Measurements from ENCODE around the gene ANKRD11.
"Not testable (repeated sequence)": the region's sequence is repeated elsewhere in the genome, so short reads cannot be mapped to it uniquely, and the experiment has no call there.

The ANKRD11 gene

DNA sequence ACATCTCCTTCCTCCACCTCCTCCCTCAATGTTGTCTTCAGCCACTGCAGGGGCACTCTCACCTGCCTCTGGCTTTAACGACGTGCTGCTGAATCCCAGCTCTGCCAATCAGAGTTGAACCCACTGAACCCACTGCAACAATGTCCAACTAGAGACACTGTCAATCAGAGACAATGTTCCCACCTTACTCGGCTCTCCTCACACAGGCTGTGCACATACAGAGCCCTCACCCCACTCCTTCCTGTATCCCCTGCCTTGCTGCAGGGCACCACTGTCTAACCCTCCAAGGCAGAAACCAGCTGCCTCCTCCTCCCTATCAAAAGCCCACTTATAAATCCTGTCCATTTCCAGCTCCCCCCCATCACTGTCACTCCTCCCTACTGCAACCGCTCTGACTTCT, 58.7 kb downstream of the ANKRD11 start:
- DNase-seq (ENCODE audit: low read depth in 2 of 2), result no peak

DNA sequence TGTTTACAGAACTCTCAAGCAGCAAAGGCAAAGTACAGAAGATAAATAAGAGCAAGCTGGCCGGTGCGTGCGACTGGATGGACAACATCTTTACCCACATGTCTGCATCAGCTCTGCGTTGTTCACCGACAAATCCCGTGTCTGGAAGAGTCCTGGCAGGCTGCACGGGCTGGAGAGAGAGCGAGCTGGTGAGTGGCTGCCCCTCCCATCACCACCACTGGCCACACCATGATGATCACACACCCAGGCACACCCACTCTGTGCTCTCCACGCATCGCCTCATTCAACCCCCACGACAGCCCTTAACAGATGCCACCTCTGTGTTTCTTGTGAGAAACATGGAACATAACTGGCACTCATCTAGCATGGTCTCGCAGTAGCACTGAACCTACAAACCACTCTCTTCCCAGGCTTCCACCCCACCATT, 59.2 kb downstream of the ANKRD11 start:
- DNase-seq (ENCODE audit: low read depth in 2 of 2), result no peak

DNA sequence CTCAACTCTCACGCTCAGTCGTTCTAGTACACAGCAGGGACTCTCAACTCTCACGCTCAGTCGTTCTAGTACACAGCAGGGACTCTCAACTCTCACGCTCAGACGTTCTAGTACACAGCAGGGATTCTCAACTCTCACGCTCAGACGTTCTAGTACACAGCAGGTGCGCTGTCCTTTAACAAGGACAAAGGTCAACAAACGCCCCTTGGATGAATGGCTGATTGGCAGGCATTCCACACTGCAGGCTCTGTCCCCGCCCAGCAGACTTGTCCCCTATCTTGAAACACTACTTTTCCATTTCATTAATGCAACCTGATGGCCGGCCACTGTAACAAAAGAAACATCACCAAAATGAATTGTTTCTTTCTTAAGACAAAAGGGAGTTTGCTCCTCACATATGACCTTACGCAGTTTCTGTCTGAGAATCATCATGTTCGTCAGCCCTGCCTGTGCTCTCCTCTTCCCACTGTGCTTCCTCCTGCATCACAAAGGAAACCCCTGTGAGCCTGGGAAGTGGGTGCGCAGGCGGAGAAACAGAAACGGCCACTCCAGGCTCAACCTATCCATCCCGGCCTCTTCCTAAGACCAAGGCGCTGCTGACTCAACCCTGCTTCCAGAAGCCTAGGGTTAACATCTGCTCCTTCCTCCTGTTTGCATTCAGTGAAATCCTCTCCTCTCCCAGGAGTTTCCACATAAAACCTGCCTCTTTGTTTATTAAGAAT, 59.8 kb downstream of the ANKRD11 start:
- DNase-seq (ENCODE audit: low read depth in 2 of 2), result no peak

DNA sequence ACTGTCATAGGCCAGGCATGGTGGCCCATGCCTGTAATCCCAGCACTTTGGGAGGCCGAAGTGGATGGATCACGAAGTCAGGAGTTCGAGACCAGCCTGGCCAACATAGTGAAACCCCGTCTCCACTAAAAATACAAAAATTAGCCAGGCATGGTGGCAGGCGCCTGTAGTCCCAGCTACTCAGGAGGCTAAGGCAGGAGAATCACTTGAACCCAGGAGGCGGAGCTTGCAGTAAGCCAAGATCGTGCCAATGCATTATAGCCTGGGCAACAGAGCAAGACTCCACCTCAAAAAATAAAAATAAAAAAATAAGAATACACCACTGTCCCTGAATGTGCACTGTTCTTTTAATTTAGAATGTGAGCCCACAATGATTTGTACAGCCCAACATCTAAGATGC, 61.8 kb downstream of the ANKRD11 start:
- not testable (repeated sequence) for DNase-seq (ENCODE audit: low read depth in 2 of 2)

DNA sequence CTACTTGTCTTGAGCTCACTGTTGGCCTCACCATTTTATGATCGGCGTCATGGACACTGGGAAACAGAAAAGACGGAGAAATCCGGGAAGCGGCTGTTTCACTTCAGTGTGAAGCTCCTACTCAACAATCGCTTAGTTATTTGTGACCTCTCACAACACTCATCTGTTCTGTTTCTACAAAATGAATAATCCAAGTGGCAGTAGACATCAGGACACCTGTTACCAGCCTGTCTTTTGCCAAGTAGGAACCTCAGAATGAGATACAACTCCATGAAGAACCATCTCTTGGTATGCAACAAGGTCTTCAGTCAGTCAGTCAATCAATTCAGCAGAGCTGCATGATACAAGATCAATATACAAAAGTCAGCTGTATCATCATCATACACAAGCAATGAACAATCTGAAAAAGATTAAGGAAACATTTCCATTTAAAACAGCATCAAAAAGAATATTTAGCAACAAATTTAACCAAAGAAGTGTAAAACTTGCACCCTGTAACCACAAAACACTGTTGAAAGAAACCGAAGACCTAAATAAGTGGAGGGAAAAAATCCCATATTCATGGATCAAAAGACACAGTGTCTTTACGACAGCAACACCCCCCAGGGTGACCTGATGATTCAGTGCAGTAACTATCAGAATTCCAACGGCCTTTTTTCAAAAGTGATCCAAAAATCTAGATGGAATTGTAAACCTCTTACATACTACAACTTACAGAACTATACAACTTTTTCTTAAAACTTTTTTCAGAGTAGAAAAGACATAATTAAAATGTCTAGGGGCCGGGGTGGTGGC, 63.4 kb downstream of the ANKRD11 start:
- DNase-seq (ENCODE audit: low read depth in 2 of 2), result no peak

GRCh38 chr16:89425523-89425922, 64.8 kb downstream of the ANKRD11 start:
- DNase-seq (ENCODE audit: low read depth in 2 of 2), result no peak

GRCh38 chr16:89423681-89424260, 66.6 kb downstream of the ANKRD11 start:
- no peak for DNase-seq (ENCODE audit: low read depth in 2 of 2)

- DNase-seq (ENCODE audit: low read depth in 2 of 2), result peak in 1 of 2 donors; percentile 46
Measured at GRCh38 chr16:89422905-89423630, 67.3 kb downstream of the ANKRD11 start.

GRCh38 chr16:89422527-89422904, 67.8 kb downstream of the ANKRD11 start:
- DNase-seq (ENCODE audit: low read depth in 2 of 2), result no peak

- not testable (repeated sequence) for DNase-seq (ENCODE audit: low read depth in 2 of 2)
Measured at GRCh38 chr16:89421300-89421699, 69.1 kb downstream of the ANKRD11 start.

DNA sequence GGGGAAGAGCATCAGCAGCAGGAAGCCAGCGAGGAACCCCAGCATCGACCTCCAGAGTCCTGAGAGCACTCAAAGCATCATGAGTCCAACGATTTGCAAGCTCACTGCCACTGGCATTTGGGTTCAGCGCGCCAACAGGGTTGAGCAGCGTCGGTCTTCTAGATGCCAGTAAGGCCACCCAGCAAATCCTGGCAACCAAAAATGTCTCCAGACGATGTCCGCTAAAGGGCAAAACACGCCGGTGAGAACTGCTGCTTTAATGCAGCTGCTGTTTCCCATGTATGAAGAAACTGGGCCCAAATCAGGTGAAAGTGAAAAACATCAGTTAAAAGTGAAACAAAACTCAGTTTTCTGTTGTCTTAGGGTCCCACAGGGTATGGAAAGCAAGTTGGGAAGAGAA, 70.2 kb downstream of the ANKRD11 start:
- DNase-seq (ENCODE audit: low read depth in 2 of 2), result no peak

- no peak for DNase-seq (ENCODE audit: low read depth in 2 of 2)
Measured at GRCh38 chr16:89418352-89418751, 72.0 kb downstream of the ANKRD11 start.

DNA sequence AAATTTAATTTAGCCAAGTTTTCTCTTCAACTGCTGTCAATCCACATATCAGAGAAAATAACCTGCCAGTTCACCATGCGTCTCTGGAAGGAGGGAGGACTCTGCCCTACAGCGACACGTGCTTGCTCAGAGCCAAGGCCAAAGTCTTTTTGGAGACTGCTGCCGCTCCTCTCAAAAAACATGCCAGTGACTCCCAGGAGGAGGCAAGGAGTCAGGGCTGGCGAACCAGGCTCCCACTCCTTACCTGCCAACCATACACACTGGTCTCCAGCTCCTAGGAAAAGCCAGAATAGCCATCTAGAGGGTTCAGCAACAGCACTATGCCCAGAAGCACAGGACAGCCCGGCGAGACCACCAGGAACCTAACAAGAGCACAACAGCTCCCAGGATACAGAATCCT, 73.0 kb downstream of the ANKRD11 start:
- no peak for DNase-seq (ENCODE audit: low read depth in 2 of 2)

DNA sequence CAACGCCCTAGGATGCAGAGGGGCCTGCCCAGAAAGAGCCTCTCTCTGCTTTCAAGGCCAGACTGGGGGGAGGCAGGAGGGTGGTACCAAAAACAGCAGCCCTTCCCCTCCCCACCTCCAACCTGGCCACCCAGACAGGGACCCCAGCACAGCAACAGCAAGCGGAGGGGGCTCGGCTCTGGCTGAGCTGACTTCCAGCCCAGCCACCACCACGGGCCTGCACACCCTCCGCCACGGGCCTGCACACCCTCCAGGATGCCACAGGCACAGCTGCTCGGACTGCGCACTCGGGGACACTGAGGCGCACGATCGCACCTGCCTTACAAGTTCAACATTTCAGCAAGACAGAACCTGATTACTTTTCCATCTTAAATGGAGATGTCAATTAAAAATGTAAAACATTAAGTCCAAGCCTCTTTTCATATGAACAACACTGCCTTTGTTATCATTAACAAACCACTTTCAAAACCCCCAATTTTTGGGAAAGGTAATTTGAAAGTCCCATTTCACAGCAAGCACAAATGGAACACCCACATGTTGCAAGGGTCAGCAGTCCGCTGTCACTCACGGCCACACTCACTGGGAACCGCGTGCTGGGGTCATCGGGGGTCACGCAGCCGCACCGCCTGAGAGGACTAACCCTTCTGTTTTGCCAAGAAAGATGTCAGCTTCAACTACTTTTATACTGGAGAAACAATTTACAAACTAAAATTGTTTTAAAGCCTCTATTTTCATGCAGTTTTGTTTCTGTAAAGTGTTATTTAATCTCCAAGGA, 76.4 kb downstream of the ANKRD11 start:
- no peak for DNase-seq (ENCODE audit: low read depth in 2 of 2)

GRCh38 chr16:89412811-89413210, 77.5 kb downstream of the ANKRD11 start:
- no peak for DNase-seq (ENCODE audit: low read depth in 2 of 2)

- DNase-seq (ENCODE audit: low read depth in 2 of 2), result no peak
Measured at GRCh38 chr16:89411335-89411850, 79.0 kb downstream of the ANKRD11 start.

DNA sequence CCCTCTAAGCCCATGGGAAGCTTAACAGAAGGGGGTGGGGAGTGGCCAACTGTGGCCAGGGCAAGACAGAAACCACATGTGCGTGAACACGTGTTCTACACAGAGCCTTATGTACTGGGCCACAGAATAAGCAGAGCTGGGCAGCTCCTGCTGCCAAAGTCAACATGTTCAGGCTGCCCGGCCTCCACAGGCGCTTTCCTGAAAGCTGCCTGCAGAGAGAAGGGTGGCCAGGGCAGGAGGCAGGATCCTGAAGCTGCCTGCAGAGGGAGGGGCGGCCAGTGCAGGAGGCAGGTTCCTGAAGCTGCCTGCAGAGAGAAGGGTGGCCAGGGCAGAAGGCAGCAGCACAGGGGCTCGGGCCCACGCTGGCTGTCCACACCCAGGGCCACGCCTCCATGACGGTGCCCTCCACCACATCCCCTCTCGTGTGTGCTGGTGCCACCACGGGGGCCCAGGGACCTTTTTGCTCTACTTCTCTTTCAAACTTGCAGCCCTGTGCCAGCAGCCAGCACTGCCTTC, 79.5 kb downstream of the ANKRD11 start:
- no peak for DNase-seq (ENCODE audit: low read depth in 2 of 2)

DNA sequence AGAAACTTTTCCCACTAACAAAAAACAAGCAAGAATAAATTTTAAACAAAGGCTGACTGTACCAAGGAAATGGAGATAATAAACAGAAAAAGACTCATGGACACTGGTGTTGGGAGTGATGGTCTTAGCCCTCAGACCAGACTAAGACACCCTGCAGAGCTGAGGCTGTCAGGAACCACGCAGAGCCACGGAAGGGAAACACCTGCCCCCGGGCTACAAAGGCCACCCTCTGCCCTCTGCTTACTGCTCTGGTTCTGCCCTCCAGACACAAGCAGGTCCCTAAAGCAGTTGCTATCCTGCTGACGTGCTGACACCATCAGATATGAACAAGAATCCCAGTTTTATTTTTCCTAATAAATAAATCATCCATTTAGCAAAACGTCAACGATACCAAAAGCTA, 80.0 kb downstream of the ANKRD11 start:
- DNase-seq (ENCODE audit: low read depth in 2 of 2), result no peak

- peak; percentile 15 to 22 for DNase-seq (ENCODE audit: low read depth in 2 of 2)
Measured at GRCh38 chr16:89409161-89409711, 81.1 kb downstream of the ANKRD11 start.

- no peak for DNase-seq (ENCODE audit: low read depth in 2 of 2)
Measured at GRCh38 chr16:89408315-89408714, 82.0 kb downstream of the ANKRD11 start.

DNA sequence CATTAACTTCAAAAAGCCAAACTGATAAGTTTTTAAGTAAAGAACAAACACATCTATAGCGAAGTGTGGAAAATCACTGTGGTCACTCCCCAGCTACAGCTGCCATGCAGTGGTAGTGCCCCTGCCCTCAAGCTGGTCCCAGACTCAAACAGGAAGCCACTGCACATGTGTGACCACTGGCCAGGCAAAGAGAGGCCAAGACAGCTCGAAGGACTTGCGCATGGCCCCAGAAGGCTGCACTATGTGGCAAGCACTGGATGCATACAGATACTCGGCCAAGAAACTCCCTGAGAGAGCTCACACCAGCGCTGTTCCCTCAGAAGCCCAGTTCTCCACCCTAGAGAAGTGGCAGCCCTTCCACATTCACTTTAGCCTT, 82.4 kb downstream of the ANKRD11 start:
- no peak for DNase-seq (ENCODE audit: low read depth in 2 of 2)
